ENCODE measurements around the gene MYT1. TPM values are rescaled to one million over a fixed set of nuclear protein-coding genes. Genes with fewer than 3 reads are reported as not detected.

Gene MYT1
- total and polyA plus RNA-seq, 9 of the 15 experiments (the other 6 are each of a cell fraction or from before 2014, with no cell fraction given) = 0.02 to 0.12 (median 0.06) TPM; not detected in 4

DNA sequence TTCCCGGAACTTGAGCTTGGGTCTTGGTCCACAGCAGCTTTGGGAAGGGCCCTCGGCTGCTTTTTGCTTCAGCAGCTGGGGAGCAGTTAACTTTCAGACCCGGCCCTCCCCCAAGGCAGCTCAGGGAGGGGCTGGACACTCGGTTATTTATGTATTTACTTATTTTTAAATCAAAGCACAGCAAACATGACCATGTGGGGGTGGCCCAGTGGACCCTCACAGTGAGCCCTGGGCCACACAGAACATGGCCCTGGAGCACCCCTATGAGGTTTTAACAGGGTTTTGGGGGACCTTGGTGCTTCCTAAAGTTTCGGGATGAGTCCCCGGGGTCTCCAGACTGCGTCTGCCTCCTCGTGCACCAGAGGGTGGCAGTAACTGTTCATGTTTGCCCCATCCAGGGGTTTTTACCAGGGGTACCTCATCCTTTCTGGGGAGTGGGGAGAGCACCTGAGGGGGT lies 30.3 kb upstream of the MYT1 start:
- 0% methylated on average over 7 of the region's 8 CpGs for WGBS (ENCODE audit: insufficient coverage, low coverage, missing lambda C conversion rate)
- BruUV-seq (replicated peaks) = no TSS peak
- no peak overlapping the region for H2AFZ ChIP-seq (ENCODE audit: low read depth, low read length)
- H3K4me2 ChIP-seq (ENCODE audit: insufficient read depth, low read length) = no peak overlapping the region
- H3K36me3 ChIP-seq (ENCODE audit: control insufficient read depth, insufficient read depth, low read length) = no peaks in the 10 kb centered on the region
- in situ Hi-C loops (cut with MboI) = no loop called here
- ChIA-PET POLR2A (no interaction called here), CTCF (ENCODE audit: low intra/inter-chr PET ratio) (no interaction called here)
- H3K27ac ChIP-seq (ENCODE audit: extremely low read depth, low read depth, low read length) = no peak overlapping the region
- peaks cover 0 to 37% of the 10 kb centered on the region in 2 experiments; a peak in 3 of 5 replicates for H3K27me3 ChIP-seq (ENCODE audit: control insufficient read depth in 2 of 2, insufficient read depth in 2 of 2, low read length in 2 of 2)
- no peaks in the 10 kb centered on the region; a peak in 1 of 5 replicates for H3K4me1 ChIP-seq (replicated peaks in 1 of 2; ENCODE audit: control insufficient read depth in 2 of 2, insufficient read depth in 2 of 2, low read length in 2 of 2)
- H3K9me3 ChIP-seq (replicated peaks; ENCODE audit: control insufficient read depth, insufficient read depth, low read depth, low read length) = no peaks in the 10 kb centered on the region
- ATAC-seq (0 out of 3 replicates have a peak, but pooled peaks have one; percentile 33), DNase-seq (ENCODE audit: extremely low read depth in 1 of 4, low spot score in 3 of 4) (peak in 1 of 4 experiments; percentile 23), FAIRE-seq (no peak)
- H4K20me1 ChIP-seq (replicated peaks; ENCODE audit: control insufficient read depth, insufficient read depth, low read length) = no peaks in the 10 kb centered on the region
- intact Hi-C loops (cut with micrococcal nuclease) = no loop called here
- no peak overlapping the region for H3K4me3 ChIP-seq
- H3K9me1 ChIP-seq (ENCODE audit: control insufficient read depth, insufficient read depth, low read length) = no peaks in the 10 kb centered on the region
- no peak overlapping the region for H3K9ac ChIP-seq (ENCODE audit: insufficient read depth in 1 of 2, low read depth in 2 of 2, low read length in 2 of 2)
- H3K79me2 ChIP-seq (ENCODE audit: control insufficient read depth, insufficient read depth, low read length) = no peaks in the 10 kb centered on the region
- no peak for TF ChIP-seq HNRNPUL1 (IDR thresholded peaks at IDR 0.05; ENCODE audit: low read length)
- TF ChIP-seq CBX1 (IDR thresholded peaks at IDR 0.05; ENCODE audit: low read depth) = no peak
- no peak for TF ChIP-seq CC2D1A (IDR thresholded peaks at IDR 0.05)
- no peak for TF ChIP-seq RBFOX2 (IDR thresholded peaks at IDR 0.05; ENCODE audit: low read depth, low read length)
- TF ChIP-seq RAD21 (CRISPR knock-in tag; conservative IDR thresholded peaks at IDR 0.05 in 1 of 2, IDR thresholded peaks at IDR 0.05 in 1 of 2) = peak in 1 of 2 experiments; percentile 39; a peak in 2 of 4 replicates
- no peak for TF ChIP-seq ZFP1 (CRISPR knock-in tag; IDR thresholded peaks at IDR 0.05)
- 0 out of 2 replicates have a peak, but pooled peaks have one; percentile 16 for TF ChIP-seq SMC3 (conservative IDR thresholded peaks at IDR 0.05; ENCODE audit: insufficient read depth, low read depth, low read length)
- no peak for TF ChIP-seq NCOA2 (IDR thresholded peaks at IDR 0.05; ENCODE audit: partially characterized antibody in 2 of 2)
- TF ChIP-seq CREBBP (IDR thresholded peaks at IDR 0.05; ENCODE audit: low read depth, low read length) = no peak
- TF ChIP-seq, protein P1, sequence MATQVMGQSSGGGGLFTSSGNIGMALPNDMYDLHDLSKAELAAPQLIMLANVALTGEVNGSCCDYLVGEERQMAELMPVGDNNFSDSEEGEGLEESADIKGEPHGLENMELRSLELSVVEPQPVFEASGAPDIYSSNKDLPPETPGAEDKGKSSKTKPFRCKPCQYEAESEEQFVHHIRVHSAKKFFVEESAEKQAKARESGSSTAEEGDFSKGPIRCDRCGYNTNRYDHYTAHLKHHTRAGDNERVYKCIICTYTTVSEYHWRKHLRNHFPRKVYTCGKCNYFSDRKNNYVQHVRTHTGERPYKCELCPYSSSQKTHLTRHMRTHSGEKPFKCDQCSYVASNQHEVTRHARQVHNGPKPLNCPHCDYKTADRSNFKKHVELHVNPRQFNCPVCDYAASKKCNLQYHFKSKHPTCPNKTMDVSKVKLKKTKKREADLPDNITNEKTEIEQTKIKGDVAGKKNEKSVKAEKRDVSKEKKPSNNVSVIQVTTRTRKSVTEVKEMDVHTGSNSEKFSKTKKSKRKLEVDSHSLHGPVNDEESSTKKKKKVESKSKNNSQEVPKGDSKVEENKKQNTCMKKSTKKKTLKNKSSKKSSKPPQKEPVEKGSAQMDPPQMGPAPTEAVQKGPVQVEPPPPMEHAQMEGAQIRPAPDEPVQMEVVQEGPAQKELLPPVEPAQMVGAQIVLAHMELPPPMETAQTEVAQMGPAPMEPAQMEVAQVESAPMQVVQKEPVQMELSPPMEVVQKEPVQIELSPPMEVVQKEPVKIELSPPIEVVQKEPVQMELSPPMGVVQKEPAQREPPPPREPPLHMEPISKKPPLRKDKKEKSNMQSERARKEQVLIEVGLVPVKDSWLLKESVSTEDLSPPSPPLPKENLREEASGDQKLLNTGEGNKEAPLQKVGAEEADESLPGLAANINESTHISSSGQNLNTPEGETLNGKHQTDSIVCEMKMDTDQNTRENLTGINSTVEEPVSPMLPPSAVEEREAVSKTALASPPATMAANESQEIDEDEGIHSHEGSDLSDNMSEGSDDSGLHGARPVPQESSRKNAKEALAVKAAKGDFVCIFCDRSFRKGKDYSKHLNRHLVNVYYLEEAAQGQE (IDR thresholded peaks at IDR 0.05; ENCODE audit: borderline replicate concordance) = 0 out of 2 replicates have a peak, but pooled peaks have one; percentile 24
- TF ChIP-seq, protein P1 (CRISPR knock-in tag; IDR thresholded peaks at IDR 0.05; ENCODE audit: low read depth) = no peak
- TF ChIP-seq SP1 (CRISPR knock-in tag; IDR thresholded peaks at IDR 0.05) = no peak
- TF ChIP-seq ZNF431 (CRISPR knock-in tag; IDR thresholded peaks at IDR 0.05) = no peak
- TF ChIP-seq NCOA4 (IDR thresholded peaks at IDR 0.05; ENCODE audit: partially characterized antibody) = no peak
